ENCODE data around the gene DLG2.

DLG2 gene

DNA sequence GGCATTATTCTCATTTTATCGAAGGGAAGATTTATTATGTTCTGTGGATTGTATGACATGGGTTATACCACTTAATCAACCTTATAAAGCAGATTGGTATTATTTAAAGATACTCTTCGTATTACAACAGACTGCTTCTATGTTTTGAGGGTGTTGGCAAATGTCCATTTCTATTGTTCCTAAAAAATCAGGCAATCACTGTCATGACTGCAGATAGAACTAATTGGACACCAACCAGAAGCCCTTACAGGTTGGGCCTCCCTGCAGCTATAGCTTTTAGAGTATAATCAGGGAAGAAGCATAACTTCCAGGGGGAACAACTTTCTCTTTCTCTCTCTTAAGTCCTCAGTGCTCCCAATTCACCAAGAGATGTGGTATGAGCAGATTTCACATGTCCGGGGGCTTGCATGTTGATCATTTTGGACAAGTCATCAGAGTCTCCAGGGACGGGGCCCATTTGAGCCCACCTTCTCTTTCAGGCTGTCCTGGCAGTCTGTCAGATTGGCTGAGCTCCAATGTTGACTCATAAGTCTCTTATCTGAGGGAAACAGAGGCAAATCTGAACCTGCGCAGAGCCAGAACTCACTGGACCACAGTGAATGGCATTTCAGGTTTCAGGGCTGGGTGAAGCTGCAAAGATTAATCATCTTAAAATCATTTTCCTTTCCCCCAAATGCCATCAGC is 2077.0 kb downstream of the DLG2 start:
- H3K27me3 Mint-ChIP-seq (ENCODE audit: low read depth), result peaks cover 5% of the 10 kb centered on the region
- H3K27ac Mint-ChIP-seq, result peak overlapping the region in 2 of 3 experiments; percentile 34 to 42
- H3K36me3 Mint-ChIP-seq (ENCODE audit: low read depth), result no peaks in the 10 kb centered on the region
- H3K4me3 Mint-ChIP-seq, result no peak overlapping the region
- no peaks in the 10 kb centered on the region for H3K9me3 Mint-ChIP-seq
- TF ChIP-seq, protein P1, sequence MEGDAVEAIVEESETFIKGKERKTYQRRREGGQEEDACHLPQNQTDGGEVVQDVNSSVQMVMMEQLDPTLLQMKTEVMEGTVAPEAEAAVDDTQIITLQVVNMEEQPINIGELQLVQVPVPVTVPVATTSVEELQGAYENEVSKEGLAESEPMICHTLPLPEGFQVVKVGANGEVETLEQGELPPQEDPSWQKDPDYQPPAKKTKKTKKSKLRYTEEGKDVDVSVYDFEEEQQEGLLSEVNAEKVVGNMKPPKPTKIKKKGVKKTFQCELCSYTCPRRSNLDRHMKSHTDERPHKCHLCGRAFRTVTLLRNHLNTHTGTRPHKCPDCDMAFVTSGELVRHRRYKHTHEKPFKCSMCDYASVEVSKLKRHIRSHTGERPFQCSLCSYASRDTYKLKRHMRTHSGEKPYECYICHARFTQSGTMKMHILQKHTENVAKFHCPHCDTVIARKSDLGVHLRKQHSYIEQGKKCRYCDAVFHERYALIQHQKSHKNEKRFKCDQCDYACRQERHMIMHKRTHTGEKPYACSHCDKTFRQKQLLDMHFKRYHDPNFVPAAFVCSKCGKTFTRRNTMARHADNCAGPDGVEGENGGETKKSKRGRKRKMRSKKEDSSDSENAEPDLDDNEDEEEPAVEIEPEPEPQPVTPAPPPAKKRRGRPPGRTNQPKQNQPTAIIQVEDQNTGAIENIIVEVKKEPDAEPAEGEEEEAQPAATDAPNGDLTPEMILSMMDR (IDR thresholded peaks at IDR 0.05; ENCODE audit: unreplicated experiment in 3 of 3), result no peak
- H3K4me1 Mint-ChIP-seq, result peaks cover 12% of the 10 kb centered on the region

DNA sequence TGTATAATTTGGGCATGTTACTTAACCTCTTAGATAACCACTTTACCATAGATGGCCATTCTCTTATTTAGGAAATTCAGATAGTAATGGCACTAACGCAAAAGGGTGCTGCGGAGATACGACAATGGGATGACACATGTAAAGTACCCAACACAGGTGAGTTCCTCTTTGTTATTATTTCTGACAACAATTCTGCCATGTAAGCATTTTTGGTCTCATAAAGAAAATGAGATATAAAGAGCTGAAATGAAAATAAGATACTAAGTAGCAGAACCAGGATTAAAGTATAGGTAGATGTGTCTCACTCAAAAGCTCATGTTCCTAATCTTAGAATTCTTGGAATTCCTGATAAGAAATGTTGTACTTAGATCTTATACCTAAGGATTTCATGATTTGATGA is 2080.8 kb downstream of the DLG2 start:
- Mint-ChIP-seq H3K4me3 (no peak overlapping the region), H3K36me3 (ENCODE audit: low read depth) (no peaks in the 10 kb centered on the region), H3K4me1 (peaks cover 20% of the 10 kb centered on the region), H3K27ac (no peak overlapping the region), H3K9me3 (no peaks in the 10 kb centered on the region), H3K27me3 (ENCODE audit: low read depth) (no peaks in the 10 kb centered on the region)
- TF ChIP-seq, protein P1 (IDR thresholded peaks at IDR 0.05; ENCODE audit: unreplicated experiment in 3 of 3), result no peak

DNA sequence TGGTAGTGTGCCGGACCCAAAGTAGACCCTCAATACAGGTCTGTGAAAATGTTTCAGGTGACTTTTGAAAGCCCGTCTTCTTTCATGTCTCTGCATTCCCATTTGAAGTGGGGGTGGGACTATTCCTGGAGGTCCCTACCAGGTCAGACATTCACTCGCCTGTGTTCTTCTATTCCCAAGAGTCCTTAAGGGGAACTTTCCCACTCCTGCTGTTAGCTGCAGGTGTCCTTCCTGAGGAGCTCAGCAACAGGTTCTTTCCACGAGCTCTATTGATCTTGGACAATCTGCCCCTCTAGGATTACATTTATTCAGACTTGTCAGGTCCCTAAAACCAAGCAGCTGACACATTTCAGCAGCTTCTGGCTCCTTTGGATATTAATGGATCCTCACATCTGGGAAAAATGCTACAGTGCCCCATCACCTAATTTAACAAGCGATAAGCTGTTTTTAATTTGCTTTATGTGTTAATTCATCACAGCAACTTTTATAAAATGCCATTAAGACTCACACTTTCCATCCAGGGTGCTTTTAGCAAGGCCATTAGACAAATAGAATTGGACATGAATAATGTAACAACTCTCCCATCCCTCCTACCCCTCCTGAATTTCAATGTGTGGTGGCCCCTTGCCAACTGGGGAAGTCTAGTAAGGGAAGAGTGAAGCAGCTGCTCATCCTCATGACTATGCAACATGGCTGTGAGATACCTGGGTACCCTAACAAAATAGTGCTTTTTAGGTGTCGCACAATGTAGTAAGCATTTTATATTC is 2081.5 kb downstream of the DLG2 start:
- H3K27ac Mint-ChIP-seq, result no peak overlapping the region
- H3K4me3 Mint-ChIP-seq, result no peak overlapping the region
- H3K36me3 Mint-ChIP-seq (ENCODE audit: low read depth), result no peaks in the 10 kb centered on the region
- H3K27me3 Mint-ChIP-seq (ENCODE audit: low read depth), result no peaks in the 10 kb centered on the region
- no peaks in the 10 kb centered on the region for H3K9me3 Mint-ChIP-seq
- H3K4me1 Mint-ChIP-seq, result peaks cover 20% of the 10 kb centered on the region
- TF ChIP-seq, protein P1 (IDR thresholded peaks at IDR 0.05; ENCODE audit: unreplicated experiment in 3 of 3), result no peak

DNA sequence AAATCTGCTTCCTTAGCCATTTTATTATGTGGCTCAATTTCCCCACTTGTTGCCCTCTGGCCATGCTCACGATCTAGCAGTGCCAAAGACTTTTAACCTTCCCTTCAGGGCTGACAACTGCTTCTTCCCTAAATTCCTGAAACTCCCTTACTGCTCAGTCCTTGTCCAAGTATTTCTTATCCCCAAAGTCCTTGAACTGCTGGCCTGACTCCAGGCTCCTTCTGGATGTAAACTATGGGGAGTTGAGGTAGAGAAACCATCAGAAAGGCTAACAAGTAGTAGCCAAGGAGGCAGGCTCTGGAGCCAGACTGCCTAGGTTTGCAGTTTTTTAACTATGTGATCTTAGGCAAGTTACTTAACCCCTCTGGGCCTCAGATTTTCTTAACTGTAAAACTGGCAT is 2082.3 kb downstream of the DLG2 start:
- no peaks in the 10 kb centered on the region for H3K36me3 Mint-ChIP-seq (ENCODE audit: low read depth)
- TF ChIP-seq, protein P1 (IDR thresholded peaks at IDR 0.05; ENCODE audit: unreplicated experiment in 3 of 3), result no peak
- H3K27ac Mint-ChIP-seq, result no peak overlapping the region
- peaks cover 20% of the 10 kb centered on the region for H3K4me1 Mint-ChIP-seq
- peaks cover 3% of the 10 kb centered on the region for H3K27me3 Mint-ChIP-seq (ENCODE audit: low read depth)
- no peak overlapping the region for H3K4me3 Mint-ChIP-seq
- H3K9me3 Mint-ChIP-seq, result no peaks in the 10 kb centered on the region

DNA sequence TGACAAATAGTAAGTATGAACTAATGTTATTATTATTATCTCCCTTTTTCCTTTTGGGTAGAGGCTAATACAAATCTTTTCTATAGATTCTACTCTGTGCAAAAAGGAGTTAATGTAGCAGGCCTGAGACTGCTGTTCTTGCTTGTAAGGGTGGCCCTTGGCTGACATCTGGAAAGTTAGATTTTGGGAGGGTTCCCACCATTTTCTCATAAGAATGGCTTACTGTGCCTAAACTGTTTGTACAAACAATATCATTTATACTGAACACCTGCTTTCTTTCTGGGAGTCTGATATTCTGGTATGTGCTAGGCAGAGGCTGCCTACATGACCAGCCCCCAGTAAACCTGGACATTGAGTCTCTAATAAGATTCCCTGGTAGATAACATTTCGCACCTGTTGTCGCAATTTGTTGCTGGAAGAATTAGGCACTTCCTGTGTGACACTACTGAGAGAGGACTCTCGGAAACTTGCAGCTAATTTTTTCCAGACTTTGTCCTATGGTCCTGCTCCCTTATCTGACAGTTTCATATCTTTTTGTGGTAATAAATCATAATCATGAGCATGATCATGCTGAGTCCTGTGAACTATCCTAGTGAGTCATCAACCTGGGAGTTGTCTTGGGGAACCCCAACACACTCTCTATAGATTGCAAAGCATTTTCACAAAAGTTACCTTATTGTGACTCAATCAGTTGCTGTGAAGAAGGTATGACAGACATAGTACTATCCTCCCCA is 2083.3 kb downstream of the DLG2 start:
- H3K36me3 Mint-ChIP-seq (ENCODE audit: low read depth), result no peaks in the 10 kb centered on the region
- peaks cover 20% of the 10 kb centered on the region for H3K4me1 Mint-ChIP-seq
- no peak overlapping the region for H3K4me3 Mint-ChIP-seq
- H3K27me3 Mint-ChIP-seq (ENCODE audit: low read depth), result peaks cover 3% of the 10 kb centered on the region
- TF ChIP-seq, protein P1 (IDR thresholded peaks at IDR 0.05; ENCODE audit: unreplicated experiment in 3 of 3), result no peak
- H3K27ac Mint-ChIP-seq, result no peak overlapping the region
- no peaks in the 10 kb centered on the region for H3K9me3 Mint-ChIP-seq

Data from nephron (organoid).